Astrocyte (in vitro differentiated cells and primary cell): ENCODE measurements around the gene PDIA5. TPM values are rescaled to one million over a fixed set of nuclear protein-coding genes. Genes with fewer than 3 reads are reported as not detected.

Experiments
- DNase-seq: peaks from one replicate; pipeline ENCODE4 v3.0.0-alpha.2; 2010; ENCODE audit warnings: low read depth
- FAIRE-seq: peaks from 2 replicates; lab custom pipeline; 2011; peaks lifted over from hg19 to GRCh38; lab: Jason Lieb, UNC
- H2AFZ ChIP-seq: 2 replicates; pipeline ENCODE4 v1.6.0; 2012; ENCODE audit warnings: low read depth, low read length, inconsistent platforms
- H3K27ac ChIP-seq: 2 replicates; pipeline ENCODE4 v1.5.1; 2011; ENCODE audit warnings: low read depth, low read length, inconsistent platforms
- H3K27me3 ChIP-seq: 2 replicates; pipeline ENCODE4 v1.6.0; 2011; ENCODE audit warnings: low read length, inconsistent platforms; ENCODE audit not compliant: insufficient read depth
- H3K36me3 ChIP-seq: 2 replicates; pipeline ENCODE4 v1.5.1; 2011; ENCODE audit warnings: low read length, inconsistent platforms; ENCODE audit not compliant: insufficient read depth
- H3K4me1 ChIP-seq: 2 replicates; pipeline ENCODE4 v1.5.1; 2011; ENCODE audit warnings: low read length, inconsistent platforms; ENCODE audit not compliant: insufficient read depth
- H3K4me2 ChIP-seq: 2 replicates; pipeline ENCODE4 v1.6.0; 2012; ENCODE audit warnings: low read length, inconsistent platforms
- H3K4me3 ChIP-seq: 2 replicates; pipeline ENCODE4 v1.5.1; 2011; ENCODE audit warnings: low read depth, mild to moderate bottlenecking, low read length, inconsistent platforms; ENCODE audit not compliant: insufficient read depth
- H3K79me2 ChIP-seq: 2 replicates; pipeline ENCODE4 v1.6.0; 2012; ENCODE audit warnings: mild to moderate bottlenecking, low read length, inconsistent platforms; ENCODE audit not compliant: insufficient read depth
- H3K9ac ChIP-seq: 2 replicates; pipeline ENCODE4 v1.6.0; 2012; ENCODE audit warnings: mild to moderate bottlenecking, low read length, inconsistent platforms
- H3K9me3 ChIP-seq: 2 replicates; pipeline ENCODE4 v1.5.1; 2012; ENCODE audit warnings: low read depth, mild to moderate bottlenecking, low read length, inconsistent platforms; ENCODE audit not compliant: insufficient read depth
- H4K20me1 ChIP-seq: 2 replicates; pipeline ENCODE4 v1.6.0; 2012; ENCODE audit warnings: low read length, inconsistent platforms; ENCODE audit not compliant: insufficient read depth
- H3K27ac Mint-ChIP-seq: one replicate; pipeline ENCODE4 v1.8.0; 2021; ENCODE audit warnings: mild to moderate bottlenecking, mixed read lengths; ENCODE audit not compliant: unreplicated experiment
- H3K27me3 Mint-ChIP-seq: one replicate; pipeline ENCODE4 v1.8.0; 2021; ENCODE audit warnings: low read depth, mixed read lengths; ENCODE audit not compliant: unreplicated experiment
- H3K36me3 Mint-ChIP-seq: one replicate; pipeline ENCODE4 v1.8.0; 2021; ENCODE audit warnings: low read depth, mixed read lengths; ENCODE audit not compliant: unreplicated experiment
- H3K4me1 Mint-ChIP-seq: one replicate; pipeline ENCODE4 v1.8.0; 2021; ENCODE audit warnings: low read depth, mixed read lengths; ENCODE audit not compliant: unreplicated experiment
- H3K4me3 Mint-ChIP-seq: one replicate; pipeline ENCODE4 v1.8.0; 2021; ENCODE audit warnings: mild to moderate bottlenecking, moderate library complexity, mixed read lengths; ENCODE audit not compliant: unreplicated experiment
- H3K9me3 Mint-ChIP-seq: one replicate; pipeline ENCODE4 v1.8.0; 2021; ENCODE audit warnings: mild to moderate bottlenecking, mixed read lengths; ENCODE audit not compliant: unreplicated experiment
- CTCF ChIP-seq: IDR thresholded peaks from 2 replicates; pipeline ENCODE4 v1.5.1; 2011; ENCODE audit warnings: low read depth, mild to moderate bottlenecking, inconsistent platforms, low read length, moderate library complexity; ENCODE audit not compliant: insufficient read depth
- EZH2 ChIP-seq: IDR thresholded peaks from 2 replicates; pipeline ENCODE4 v1.6.1; 2012; ENCODE audit warnings: mild to moderate bottlenecking, low read length, inconsistent platforms; ENCODE audit not compliant: insufficient read depth
- total RNA-seq: library from RNA; stranded (reverse); gene quantifications from 2 replicates; pipeline ENCODE4 v1.2.1, GENCODE V29; 2021

The PDIA5 gene
- total RNA-seq, 1 donor from 2014 or later = 77.5 TPM

DNA sequence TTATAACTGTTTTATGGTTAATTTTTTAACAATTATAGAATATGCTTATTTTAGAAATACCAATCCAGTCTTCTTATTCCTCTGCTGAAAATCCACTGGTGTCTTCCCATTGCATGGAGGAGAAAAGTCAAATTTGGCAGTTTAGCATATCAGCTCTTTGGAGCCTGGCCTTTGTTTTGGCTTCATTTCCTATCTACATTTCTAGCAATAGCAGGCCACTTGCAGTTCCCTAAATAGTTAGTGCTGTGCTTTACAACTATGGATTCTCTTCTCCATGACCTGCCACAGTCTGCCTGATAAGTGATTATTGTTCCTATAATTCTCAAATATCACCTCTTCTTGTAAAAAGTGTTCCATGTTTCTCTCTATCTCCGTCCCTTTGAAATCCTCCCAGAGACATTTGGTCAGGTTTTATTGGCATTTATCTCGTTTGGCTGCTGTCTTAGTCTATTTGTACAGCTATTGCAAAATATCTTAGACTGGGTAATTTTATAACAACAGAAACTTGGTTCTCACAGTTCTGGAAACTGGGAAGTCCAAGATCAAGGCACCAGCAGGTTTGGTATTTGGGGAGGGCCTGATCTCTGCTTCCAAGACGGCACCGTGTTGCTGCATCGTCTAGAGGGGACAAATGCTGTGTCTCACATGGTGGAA is 126.8 kb downstream of the PDIA5 start:
- H3K36me3 ChIP-seq = no peaks in the 10 kb centered on the region
- H3K27ac ChIP-seq = no peak overlapping the region
- H3K4me2 ChIP-seq = no peak overlapping the region
- no peaks in the 10 kb centered on the region for H3K27me3 ChIP-seq
- H3K9ac ChIP-seq = no peak overlapping the region
- Mint-ChIP-seq H3K9me3 (peaks cover 2% of the 10 kb centered on the region), H3K27ac (no peak overlapping the region), H3K27me3 (no peaks in the 10 kb centered on the region), H3K4me1 (no peaks in the 10 kb centered on the region), H3K4me3 (no peak overlapping the region), H3K36me3 (no peaks in the 10 kb centered on the region)
- no peak overlapping the region for H3K4me3 ChIP-seq
- no peaks in the 10 kb centered on the region for H3K9me3 ChIP-seq
- FAIRE-seq (no peak), DNase-seq (no peak)
- no peak overlapping the region for H2AFZ ChIP-seq
- H3K79me2 ChIP-seq = no peaks in the 10 kb centered on the region
- TF ChIP-seq CTCF (no peak), EZH2 (no peak)
- H3K4me1 ChIP-seq = no peaks in the 10 kb centered on the region
- H4K20me1 ChIP-seq = no peaks in the 10 kb centered on the region

DNA sequence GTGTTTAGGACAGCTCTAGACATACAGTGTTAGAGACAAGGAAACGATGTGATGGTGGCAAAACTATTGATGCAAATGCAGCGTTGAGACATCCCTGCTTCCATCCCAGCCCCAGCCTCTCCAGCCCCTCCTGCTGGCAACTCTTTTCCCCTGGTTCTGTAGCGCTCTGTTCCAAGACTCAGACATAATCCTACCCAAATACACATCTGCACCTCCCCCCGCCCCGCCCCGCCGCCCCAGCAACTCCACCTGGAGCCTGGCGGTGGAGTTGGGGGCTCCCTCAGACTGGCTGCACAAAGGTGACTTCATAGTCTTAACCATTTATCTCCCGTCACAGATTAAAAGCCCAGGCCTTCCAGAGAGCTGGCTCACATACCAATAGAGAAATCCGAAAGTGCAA is 127.7 kb downstream of the PDIA5 start:
- H3K4me3 ChIP-seq = no peak overlapping the region
- H4K20me1 ChIP-seq = no peaks in the 10 kb centered on the region
- H3K27ac ChIP-seq = no peak overlapping the region
- H3K27me3 Mint-ChIP-seq = no peaks in the 10 kb centered on the region
- no peaks in the 10 kb centered on the region for H3K9me3 ChIP-seq
- no peaks in the 10 kb centered on the region for H3K4me1 Mint-ChIP-seq
- H3K4me1 ChIP-seq = no peaks in the 10 kb centered on the region
- H3K27ac Mint-ChIP-seq = no peak overlapping the region
- no peaks in the 10 kb centered on the region for H3K27me3 ChIP-seq
- no peak overlapping the region for H3K4me2 ChIP-seq
- DNase-seq (no peak), FAIRE-seq (no peak)
- H3K9me3 Mint-ChIP-seq = peaks cover 2% of the 10 kb centered on the region
- H3K4me3 Mint-ChIP-seq = no peak overlapping the region
- no peaks in the 10 kb centered on the region for H3K36me3 Mint-ChIP-seq
- no peak overlapping the region for H3K9ac ChIP-seq
- no peak overlapping the region for H2AFZ ChIP-seq
- no peaks in the 10 kb centered on the region for H3K36me3 ChIP-seq
- no peak for TF ChIP-seq EZH2
- TF ChIP-seq CTCF = no peak
- H3K79me2 ChIP-seq = no peaks in the 10 kb centered on the region

- Histone ChIP-seq H3K4me1 (peaks cover 11% of the 10 kb centered on the region), H3K4me2 (no peak overlapping the region)
- FAIRE-seq = no peak
These were observed 131.5 kb downstream of the PDIA5 start for GRCh38 chr3:123198372-123198771.

More at GRCh38 chr3:123198372-123198771, 131.5 kb downstream of the PDIA5 start:
- no peak overlapping the region for H3K4me3 ChIP-seq
- TF ChIP-seq EZH2 (no peak), CTCF (no peak)
- no peak for DNase-seq
- H3K27ac ChIP-seq = no peak overlapping the region
- H3K79me2 ChIP-seq = peaks cover 15% of the 10 kb centered on the region
- Mint-ChIP-seq H3K27ac (no peak overlapping the region), H3K4me1 (peaks cover 2% of the 10 kb centered on the region), H3K9me3 (peaks cover 2% of the 10 kb centered on the region), H3K36me3 (no peaks in the 10 kb centered on the region), H3K27me3 (no peaks in the 10 kb centered on the region), H3K4me3 (no peak overlapping the region)
- no peaks in the 10 kb centered on the region for H4K20me1 ChIP-seq
- H2AFZ ChIP-seq = no peak overlapping the region
- no peaks in the 10 kb centered on the region for H3K36me3 ChIP-seq
- no peak overlapping the region for H3K9ac ChIP-seq
- no peaks in the 10 kb centered on the region for H3K27me3 ChIP-seq
- H3K9me3 ChIP-seq = no peaks in the 10 kb centered on the region
